ENCODE results near the gene NUMB. TPM values are rescaled to one million over a fixed set of nuclear protein-coding genes. Genes with fewer than 3 reads are reported as not detected.

The NUMB gene
- total and polyA plus RNA-seq, 4 donors = 39.4 to 100 (median 87.8) TPM

- H3K36me3 ChIP-seq (ENCODE audit: control insufficient read depth in 4 of 4, insufficient read depth in 4 of 4, low read length in 4 of 4) = no peaks in the 10 kb centered on the region
- peaks cover 0 to 53% (median 17%) of the 10 kb centered on the region in 5 donors for H3K4me1 ChIP-seq (ENCODE audit: control insufficient read depth in 5 of 5, insufficient read depth in 5 of 5, low read length in 5 of 5)
- H3K27me3 ChIP-seq (ENCODE audit: control insufficient read depth in 3 of 3, insufficient read depth in 3 of 3, low read length in 2 of 3) = peaks cover 0 to 11% (median 6%) of the 10 kb centered on the region in 3 donors
- TF ChIP-seq CTCF (IDR thresholded peaks at IDR 0.05; ENCODE audit: control extremely low read depth, extremely low read depth) = no peak
- DNase-seq (no peak), ATAC-seq (ENCODE audit: insufficient read depth, low FRiP score) (no peak)
- H3K9me3 ChIP-seq (ENCODE audit: control insufficient read depth in 4 of 4, insufficient read depth in 3 of 4, low read length in 3 of 4) = peaks cover 0 to 2% (median 0%) of the 10 kb centered on the region in 4 donors
- no peak overlapping the region for H3K4me3 ChIP-seq
- WGBS, 2 donors = 90 to 92% methylated on average over 10 of the region's 10 CpGs
- no peak overlapping the region for H3K9ac ChIP-seq (ENCODE audit: insufficient read depth in 1 of 2, low read length in 2 of 2)
- no peak overlapping the region for H3K27ac ChIP-seq (ENCODE audit: low read depth in 1 of 2, low read length in 1 of 2)
Measured at GRCh38 chr14:73233564-73233963, 224.8 kb downstream of the NUMB start.

- H3K9ac ChIP-seq (ENCODE audit: insufficient read depth in 1 of 2, low read length in 2 of 2) = no peak overlapping the region
- TF ChIP-seq CTCF (IDR thresholded peaks at IDR 0.05; ENCODE audit: control extremely low read depth, extremely low read depth) = no peak
- DNase-seq = no peak
- no peaks in the 10 kb centered on the region for H3K36me3 ChIP-seq (ENCODE audit: control insufficient read depth in 4 of 4, insufficient read depth in 4 of 4, low read length in 4 of 4)
- H3K27me3 ChIP-seq (ENCODE audit: control insufficient read depth in 3 of 3, insufficient read depth in 3 of 3, low read length in 2 of 3) = peaks cover 0 to 10% (median 4%) of the 10 kb centered on the region in 3 donors
- peaks cover 0 to 53% (median 17%) of the 10 kb centered on the region in 5 donors for H3K4me1 ChIP-seq (ENCODE audit: control insufficient read depth in 5 of 5, insufficient read depth in 5 of 5, low read length in 5 of 5)
- peaks cover 0 to 2% (median 0%) of the 10 kb centered on the region in 4 donors for H3K9me3 ChIP-seq (ENCODE audit: control insufficient read depth in 4 of 4, insufficient read depth in 3 of 4, low read length in 3 of 4)
- no peak overlapping the region for H3K4me3 ChIP-seq
- WGBS, 2 donors = 79 to 84% methylated on average over 8 of the region's 8 CpGs
- no peak overlapping the region for H3K27ac ChIP-seq (ENCODE audit: low read depth in 1 of 2, low read length in 1 of 2)
- ATAC-seq (ENCODE audit: insufficient read depth, low FRiP score) = no peak
Measured at GRCh38 chr14:73232984-73233383, 225.4 kb downstream of the NUMB start.

- 49 to 62% methylated on average over 19 of the region's 19 CpGs for WGBS, 2 donors
- H3K4me3 ChIP-seq = no peak overlapping the region
- peaks cover 0 to 53% (median 13%) of the 10 kb centered on the region in 5 donors for H3K4me1 ChIP-seq (ENCODE audit: control insufficient read depth in 5 of 5, insufficient read depth in 5 of 5, low read length in 5 of 5)
- H3K36me3 ChIP-seq (ENCODE audit: control insufficient read depth in 4 of 4, insufficient read depth in 4 of 4, low read length in 4 of 4) = peaks cover 0 to 2% (median 0%) of the 10 kb centered on the region in 4 donors
- TF ChIP-seq CTCF (IDR thresholded peaks at IDR 0.05; ENCODE audit: control extremely low read depth, extremely low read depth) = no peak
- peaks cover 0 to 2% (median 0%) of the 10 kb centered on the region in 4 donors for H3K9me3 ChIP-seq (ENCODE audit: control insufficient read depth in 4 of 4, insufficient read depth in 3 of 4, low read length in 3 of 4)
- H3K27me3 ChIP-seq (ENCODE audit: control insufficient read depth in 3 of 3, insufficient read depth in 3 of 3, low read length in 2 of 3) = peaks cover 0 to 10% (median 4%) of the 10 kb centered on the region in 3 donors
- no peak for ATAC-seq (ENCODE audit: insufficient read depth, low FRiP score)
- no peak overlapping the region for H3K27ac ChIP-seq (ENCODE audit: low read depth in 1 of 2, low read length in 1 of 2)
- peak; percentile 63 to 71 (median 68) for DNase-seq
- H3K9ac ChIP-seq (ENCODE audit: insufficient read depth in 1 of 2, low read length in 2 of 2) = no peak overlapping the region
Measured at GRCh38 chr14:73231981-73232851, 226.1 kb downstream of the NUMB start.
